HG03039 (cell line): ENCODE results near the gene CYP3A4.
"Not testable (repeated sequence)": the region's sequence is repeated elsewhere in the genome, so short reads cannot be mapped to it uniquely, and the experiment has no call there.

ENCODE experiments used
- ATAC-seq: cut with Tn5 transposase; IDR thresholded peaks from one replicate; pipeline ENCODE4 v1.9.1; 2021; ENCODE audit warnings: mild to moderate bottlenecking, moderate library complexity; ENCODE audit not compliant: unreplicated experiment

The CYP3A4 gene

GRCh38 chr7:99784007-99784406 lies at the start of gene CYP3A4:
CYP3A4 (minus strand) TSS chr7:99784184; CDS start chr7:99784081, 103 bp downstream.
- ATAC-seq: no peak

- ATAC-seq: no peak
Measured at GRCh38 chr7:99833289-99833877, 49.4 kb upstream of the CYP3A4 start.

- ATAC-seq: no peak
Measured at GRCh38 chr7:99831595-99831994, 47.6 kb upstream of the CYP3A4 start.

- ATAC-seq: no peak
Measured at GRCh38 chr7:99829524-99830160, 45.7 kb upstream of the CYP3A4 start.

DNA sequence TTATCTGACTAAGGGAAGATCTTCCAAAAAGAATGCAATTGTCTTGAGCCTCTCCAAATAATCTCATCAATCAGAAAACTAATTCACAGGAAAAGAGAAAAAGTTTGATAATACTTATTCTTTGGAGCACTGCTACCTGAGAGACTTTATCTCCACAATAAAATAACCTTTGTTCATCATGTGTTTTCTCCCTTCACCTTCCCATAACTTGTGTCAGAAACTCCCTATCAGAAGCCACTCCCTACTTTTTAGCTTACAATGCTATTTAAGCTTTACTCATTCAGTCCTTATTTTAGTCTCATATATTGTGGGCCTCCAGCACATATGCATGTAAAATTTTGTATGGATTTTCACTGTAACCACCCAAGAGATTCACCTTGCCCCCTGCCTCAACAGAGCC lies 44.8 kb upstream of the CYP3A4 start:
- ATAC-seq: no peak

DNA sequence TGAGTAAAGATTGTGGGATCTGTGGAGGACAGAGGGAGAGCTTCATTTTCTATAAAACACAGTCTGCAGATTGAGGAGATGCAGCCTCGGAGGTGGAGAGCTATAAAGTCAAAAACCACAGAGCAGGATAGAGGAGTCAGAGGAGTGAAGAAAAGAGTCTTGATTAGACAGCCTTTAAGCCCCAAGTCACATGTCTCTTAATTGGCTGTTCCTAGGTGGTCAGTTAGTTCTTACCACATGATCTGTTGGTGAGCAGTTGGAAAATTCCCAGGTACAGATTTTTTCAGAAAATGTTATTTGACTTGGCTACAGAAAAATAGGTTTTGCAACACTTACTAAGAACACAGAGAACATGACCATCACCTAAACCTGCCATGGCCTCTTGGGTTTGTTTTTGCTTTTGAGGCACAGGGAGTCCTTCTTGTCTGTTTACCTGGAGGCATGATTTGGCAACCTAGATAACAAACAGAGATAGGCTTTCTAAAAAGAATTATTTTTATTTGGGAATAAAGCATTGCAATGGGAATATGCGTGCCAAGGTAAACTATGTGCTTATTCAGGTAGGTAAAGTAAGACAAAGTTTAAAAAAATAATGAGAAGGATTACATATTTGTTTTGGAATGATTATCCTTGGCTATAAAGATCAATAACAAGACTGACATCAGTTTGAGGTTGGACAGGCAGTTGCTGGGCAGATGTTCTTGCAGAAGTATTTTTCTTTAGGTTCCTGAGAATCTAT lies 43.2 kb upstream of the CYP3A4 start:
- ATAC-seq: no peak

GRCh38 chr7:99825873-99826272 lies 41.9 kb upstream of the CYP3A4 start:
- no peak for ATAC-seq

- no peak for ATAC-seq
Measured at GRCh38 chr7:99825452-99825851, 41.5 kb upstream of the CYP3A4 start.

- no peak for ATAC-seq
Measured at GRCh38 chr7:99824091-99824490, 40.1 kb upstream of the CYP3A4 start.

DNA sequence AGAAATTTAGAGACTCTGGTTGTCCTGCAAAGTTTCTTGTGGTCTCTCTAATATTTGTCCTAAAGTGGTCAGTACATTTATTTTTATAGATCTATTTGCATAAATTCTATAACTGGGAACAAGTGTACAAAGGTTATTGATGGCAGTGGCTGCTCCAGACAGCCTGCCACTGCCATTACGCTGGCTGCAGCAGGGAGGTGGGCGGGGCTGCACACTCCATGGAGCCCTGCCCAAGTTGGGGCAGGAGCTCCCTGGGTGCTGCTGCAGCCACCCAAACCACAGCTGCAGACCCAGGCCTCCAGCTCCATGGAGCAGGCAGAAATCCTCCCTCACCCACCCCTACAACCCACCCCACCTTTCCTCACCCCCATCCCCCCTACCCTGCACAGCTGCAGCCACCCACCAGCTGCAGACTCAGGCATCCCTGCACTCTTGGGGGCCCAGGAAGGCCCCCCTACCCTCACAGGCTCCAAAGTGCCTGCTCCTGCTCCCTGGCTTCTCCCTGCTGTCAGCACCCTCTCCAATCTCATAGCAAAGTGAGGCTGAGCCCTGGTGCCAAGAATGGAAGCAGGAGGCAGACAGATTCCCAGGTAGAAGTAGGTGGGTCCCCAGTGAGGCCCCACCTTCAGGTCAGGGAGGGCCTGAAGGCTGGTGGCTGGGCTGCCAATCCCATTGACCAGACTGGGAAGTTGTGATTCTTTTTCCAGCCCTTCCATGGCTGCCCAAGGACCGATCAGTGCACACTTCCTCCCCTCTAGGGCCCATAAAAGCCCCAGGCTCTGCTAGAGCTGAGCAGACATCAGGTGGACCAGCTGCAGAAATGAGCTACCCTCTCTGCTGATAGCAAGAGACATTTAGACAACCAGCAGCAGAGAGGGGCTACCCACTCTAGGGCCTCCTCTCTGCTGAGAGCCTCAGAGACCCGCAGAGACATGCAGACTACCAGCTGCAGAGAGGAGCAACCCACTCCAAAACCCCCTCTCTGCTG lies 39.0 kb upstream of the CYP3A4 start:
- ATAC-seq: no peak

DNA sequence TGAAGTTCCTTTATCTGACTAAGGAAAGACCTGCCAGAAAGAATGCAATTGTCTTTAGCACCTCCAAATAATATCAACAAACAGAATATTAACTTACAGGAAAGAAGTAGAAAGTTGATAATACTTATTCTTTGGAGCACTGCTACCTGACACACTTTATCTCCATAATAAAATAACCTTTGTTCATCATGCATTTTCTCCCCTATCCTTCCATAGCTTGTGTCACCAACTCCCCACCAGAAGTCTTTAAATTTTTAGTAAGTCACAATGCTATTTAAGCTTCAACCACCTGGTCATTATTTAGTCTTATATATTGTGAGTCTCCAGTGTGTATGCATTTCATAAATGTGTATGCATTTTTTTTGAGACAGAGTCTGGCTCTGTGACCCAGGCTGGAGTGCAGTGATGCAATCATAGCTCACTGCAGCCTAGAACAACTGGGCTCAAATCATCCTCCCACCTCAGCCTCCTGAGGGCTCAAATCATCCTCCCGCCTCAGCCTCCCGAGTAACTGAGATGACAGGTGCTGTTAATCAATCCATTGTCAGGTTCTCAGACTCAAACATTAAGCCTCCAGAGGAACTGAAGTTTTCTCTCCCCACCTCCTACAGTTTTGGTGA lies 36.5 kb upstream of the CYP3A4 start:
- ATAC-seq: no peak

DNA sequence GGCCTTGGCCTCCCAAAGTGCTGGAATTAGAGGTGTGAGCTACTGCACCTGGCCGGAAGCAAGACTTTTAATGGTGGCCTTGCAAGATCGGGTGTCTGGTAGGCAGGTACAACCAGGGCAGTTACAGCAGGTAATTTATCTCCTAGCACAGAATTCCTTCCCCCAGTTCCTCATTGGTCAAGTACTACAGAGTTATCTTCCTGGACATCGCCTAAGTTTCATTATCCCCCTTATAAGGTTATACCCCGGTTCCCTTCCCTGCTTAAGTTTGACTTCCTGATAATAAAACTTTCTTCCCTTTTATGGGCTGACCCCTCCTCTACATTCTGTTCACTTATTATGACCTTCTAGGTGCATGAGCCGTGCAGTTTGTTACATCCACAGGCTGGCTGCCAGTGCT lies 24.8 kb upstream of the CYP3A4 start:
- ATAC-seq: no peak

GRCh38 chr7:99806839-99807478 lies 23.0 kb upstream of the CYP3A4 start:
- no peak for ATAC-seq

DNA sequence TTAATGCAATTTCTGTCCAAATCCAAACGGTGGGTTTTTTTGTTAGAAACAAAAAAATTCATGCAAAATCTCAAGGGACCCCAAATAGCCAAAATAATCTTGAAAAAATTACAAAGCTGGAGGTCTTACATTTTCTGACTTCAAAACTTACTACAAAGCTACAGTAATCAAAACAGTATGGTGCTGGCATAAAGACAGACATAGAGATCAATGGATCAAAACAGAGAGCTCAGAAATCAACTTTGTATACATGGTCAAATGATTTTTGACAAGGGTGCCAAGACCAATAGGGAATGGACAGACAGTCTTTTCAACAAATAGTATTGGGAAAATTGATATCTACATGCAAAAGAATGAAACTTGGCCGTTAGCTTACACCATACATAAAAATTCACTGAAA lies 21.7 kb upstream of the CYP3A4 start:
- ATAC-seq: no peak

DNA sequence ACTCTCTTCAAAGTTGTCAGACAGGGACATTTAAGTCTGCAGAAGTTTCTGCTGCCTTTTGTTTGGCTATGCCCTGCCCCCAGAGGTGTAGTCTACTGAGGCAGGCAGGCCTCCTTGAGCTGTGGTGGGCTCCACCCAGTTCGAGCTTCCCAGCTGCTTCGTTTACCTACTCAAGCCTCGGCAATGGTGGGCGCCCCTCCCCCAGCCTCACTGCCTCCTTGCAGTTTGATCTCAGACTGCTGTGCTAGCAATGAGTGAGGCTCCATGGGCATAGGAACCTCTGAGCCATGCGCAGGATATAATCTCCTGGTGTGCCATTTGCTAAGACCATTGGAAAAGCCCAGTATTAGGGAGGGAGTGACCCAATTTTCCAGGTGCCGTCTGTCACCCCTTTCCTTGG lies 19.1 kb upstream of the CYP3A4 start:
- ATAC-seq: not testable (repeated sequence)

GRCh38 chr7:99801407-99801806 lies 17.4 kb upstream of the CYP3A4 start:
- ATAC-seq: not testable (repeated sequence)

GRCh38 chr7:99798972-99799371 lies 15.0 kb upstream of the CYP3A4 start:
- no peak for ATAC-seq

DNA sequence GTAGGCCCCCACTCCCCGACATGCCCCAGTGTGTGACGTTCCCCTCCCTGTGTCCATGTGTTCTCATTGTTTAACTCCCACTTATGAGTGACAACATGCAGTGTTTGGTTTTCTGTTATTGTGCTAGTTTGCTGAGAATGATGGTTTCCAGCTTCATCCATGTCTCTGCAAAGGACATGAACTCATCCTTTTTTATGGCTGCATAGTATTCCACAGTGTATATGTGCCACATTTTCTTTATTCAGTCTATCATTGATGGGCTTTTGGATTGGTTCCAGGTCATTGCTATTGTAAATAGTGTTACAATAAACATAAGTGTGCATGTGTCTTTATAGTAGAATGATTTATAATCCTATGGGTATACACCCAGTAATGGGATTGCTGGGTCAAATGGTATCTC lies 11.9 kb upstream of the CYP3A4 start:
- not testable (repeated sequence) for ATAC-seq

DNA sequence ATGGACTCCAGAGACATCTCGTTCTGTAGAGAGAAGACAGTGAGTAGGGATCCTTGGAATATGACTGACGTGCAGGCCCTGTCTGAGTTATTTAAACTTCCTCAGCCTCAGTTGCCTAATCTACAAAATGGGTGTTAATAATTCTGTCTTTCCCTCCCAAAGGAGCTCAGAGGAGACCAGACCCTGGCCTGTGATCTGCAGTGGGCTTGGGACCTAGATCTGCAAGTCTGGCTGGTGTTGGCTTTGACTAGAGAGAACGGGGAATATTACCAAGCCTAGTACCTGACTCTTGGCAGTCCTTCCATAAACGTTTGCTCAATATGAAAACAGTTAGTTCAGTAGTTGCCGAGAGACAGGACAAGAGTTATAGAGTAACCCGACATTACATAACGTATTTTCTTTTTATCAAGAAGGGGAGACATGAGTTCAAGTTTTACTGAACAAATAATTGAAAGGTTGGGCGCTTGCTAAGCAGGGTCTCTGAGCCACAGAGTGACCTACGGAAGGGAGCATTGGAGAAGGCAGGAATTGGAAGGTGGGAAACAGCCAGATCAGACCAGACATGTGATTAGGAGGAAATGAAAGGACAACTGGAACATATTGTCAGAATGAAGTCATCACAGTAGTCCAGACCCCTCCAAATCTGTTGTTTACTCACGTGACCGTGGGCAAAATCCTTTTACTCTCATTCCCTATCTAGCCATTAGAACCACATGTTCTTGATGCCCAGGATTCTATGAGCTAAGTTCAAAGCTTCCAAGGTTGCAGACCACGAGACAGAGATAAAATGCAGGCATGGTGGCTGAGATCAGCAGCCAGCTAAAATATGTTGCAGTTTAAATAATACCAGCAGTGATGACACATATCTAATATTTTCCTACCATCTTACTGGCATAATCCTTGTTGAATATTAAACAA lies 10.9 kb upstream of the CYP3A4 start:
- no peak for ATAC-seq
